Astrocyte (in vitro differentiated cells and primary cell): Measurements from ENCODE around the gene CTIF. TPM values are rescaled to one million over a fixed set of nuclear protein-coding genes. Genes with fewer than 3 reads are reported as not detected.

ENCODE experiments used
- DNase-seq: peaks from one replicate; pipeline ENCODE4 v3.0.0-alpha.2; 2010; ENCODE audit warnings: low read depth
- FAIRE-seq: peaks from 2 replicates; lab custom pipeline; 2011; peaks lifted over from hg19 to GRCh38; lab: Jason Lieb, UNC
- H2AFZ ChIP-seq: 2 replicates; pipeline ENCODE4 v1.6.0; 2012; ENCODE audit warnings: low read depth, low read length, inconsistent platforms
- H3K27ac ChIP-seq: 2 replicates; pipeline ENCODE4 v1.5.1; 2011; ENCODE audit warnings: low read depth, low read length, inconsistent platforms
- H3K27me3 ChIP-seq: 2 replicates; pipeline ENCODE4 v1.6.0; 2011; ENCODE audit warnings: low read length, inconsistent platforms; ENCODE audit not compliant: insufficient read depth
- H3K36me3 ChIP-seq: 2 replicates; pipeline ENCODE4 v1.5.1; 2011; ENCODE audit warnings: low read length, inconsistent platforms; ENCODE audit not compliant: insufficient read depth
- H3K4me1 ChIP-seq: 2 replicates; pipeline ENCODE4 v1.5.1; 2011; ENCODE audit warnings: low read length, inconsistent platforms; ENCODE audit not compliant: insufficient read depth
- H3K4me2 ChIP-seq: 2 replicates; pipeline ENCODE4 v1.6.0; 2012; ENCODE audit warnings: low read length, inconsistent platforms
- H3K4me3 ChIP-seq: 2 replicates; pipeline ENCODE4 v1.5.1; 2011; ENCODE audit warnings: low read depth, mild to moderate bottlenecking, low read length, inconsistent platforms; ENCODE audit not compliant: insufficient read depth
- H3K79me2 ChIP-seq: 2 replicates; pipeline ENCODE4 v1.6.0; 2012; ENCODE audit warnings: mild to moderate bottlenecking, low read length, inconsistent platforms; ENCODE audit not compliant: insufficient read depth
- H3K9ac ChIP-seq: 2 replicates; pipeline ENCODE4 v1.6.0; 2012; ENCODE audit warnings: mild to moderate bottlenecking, low read length, inconsistent platforms
- H3K9me3 ChIP-seq: 2 replicates; pipeline ENCODE4 v1.5.1; 2012; ENCODE audit warnings: low read depth, mild to moderate bottlenecking, low read length, inconsistent platforms; ENCODE audit not compliant: insufficient read depth
- H4K20me1 ChIP-seq: 2 replicates; pipeline ENCODE4 v1.6.0; 2012; ENCODE audit warnings: low read length, inconsistent platforms; ENCODE audit not compliant: insufficient read depth
- H3K27ac Mint-ChIP-seq: one replicate; pipeline ENCODE4 v1.8.0; 2021; ENCODE audit warnings: mild to moderate bottlenecking, mixed read lengths; ENCODE audit not compliant: unreplicated experiment
- H3K27me3 Mint-ChIP-seq: one replicate; pipeline ENCODE4 v1.8.0; 2021; ENCODE audit warnings: low read depth, mixed read lengths; ENCODE audit not compliant: unreplicated experiment
- H3K36me3 Mint-ChIP-seq: one replicate; pipeline ENCODE4 v1.8.0; 2021; ENCODE audit warnings: low read depth, mixed read lengths; ENCODE audit not compliant: unreplicated experiment
- H3K4me1 Mint-ChIP-seq: one replicate; pipeline ENCODE4 v1.8.0; 2021; ENCODE audit warnings: low read depth, mixed read lengths; ENCODE audit not compliant: unreplicated experiment
- H3K4me3 Mint-ChIP-seq: one replicate; pipeline ENCODE4 v1.8.0; 2021; ENCODE audit warnings: mild to moderate bottlenecking, moderate library complexity, mixed read lengths; ENCODE audit not compliant: unreplicated experiment
- H3K9me3 Mint-ChIP-seq: one replicate; pipeline ENCODE4 v1.8.0; 2021; ENCODE audit warnings: mild to moderate bottlenecking, mixed read lengths; ENCODE audit not compliant: unreplicated experiment
- EZH2 ChIP-seq: IDR thresholded peaks from 2 replicates; pipeline ENCODE4 v1.6.1; 2012; ENCODE audit warnings: mild to moderate bottlenecking, low read length, inconsistent platforms; ENCODE audit not compliant: insufficient read depth
- total RNA-seq: library from RNA; stranded (reverse); gene quantifications from 2 replicates; pipeline ENCODE4 v1.2.1, GENCODE V29; 2021
- TF ChIP-seq, protein P1 (sequence below): IDR thresholded peaks from 2 replicates; pipeline ENCODE4 v1.5.1; 2011; ENCODE audit warnings: low read depth, mild to moderate bottlenecking, inconsistent platforms, low read length, moderate library complexity; ENCODE audit not compliant: insufficient read depth

CTIF gene
- total RNA-seq, 1 donor from 2014 or later, result 101 TPM

DNA sequence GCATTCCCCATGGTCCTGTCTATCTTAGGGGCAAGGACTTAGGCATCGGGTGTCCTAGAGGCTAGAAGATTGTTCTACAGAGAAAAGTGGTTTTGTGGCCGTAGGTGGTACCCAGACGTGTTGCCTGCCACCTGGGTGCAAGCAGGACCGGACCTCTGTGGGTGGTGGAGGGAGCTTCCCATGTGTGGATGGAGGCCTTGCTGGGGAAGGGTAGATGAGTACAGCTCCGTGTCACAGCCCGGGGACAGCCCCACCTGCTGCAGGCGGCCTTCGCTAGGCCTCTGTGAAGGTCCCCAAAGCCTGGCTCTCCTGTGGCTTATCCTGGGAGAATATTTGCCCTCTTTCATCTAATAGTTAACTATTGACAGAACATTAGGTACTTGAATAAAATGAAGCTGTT, 25.3 kb downstream of the CTIF start:
- Mint-ChIP-seq H3K4me3 (peak overlapping the region; percentile 3), H3K27ac (peak overlapping the region; percentile 66), H3K36me3 (peaks cover 12% of the 10 kb centered on the region), H3K4me1 (peaks cover 59% of the 10 kb centered on the region), H3K27me3 (no peaks in the 10 kb centered on the region), H3K9me3 (no peaks in the 10 kb centered on the region)
- Histone ChIP-seq H3K9ac (no peak overlapping the region), H3K4me2 (no peak overlapping the region), H3K36me3 (peaks cover 2% of the 10 kb centered on the region), H3K27ac (no peak overlapping the region), H3K27me3 (no peaks in the 10 kb centered on the region), H2AFZ (no peak overlapping the region), H3K4me3 (no peak overlapping the region), H4K20me1 (peaks cover 92% of the 10 kb centered on the region), H3K4me1 (peaks cover 17% of the 10 kb centered on the region), H3K79me2 (peaks cover 88% of the 10 kb centered on the region), H3K9me3 (no peaks in the 10 kb centered on the region)
- DNase-seq, result no peak
- no peak for TF ChIP-seq EZH2
- TF ChIP-seq, protein P1, sequence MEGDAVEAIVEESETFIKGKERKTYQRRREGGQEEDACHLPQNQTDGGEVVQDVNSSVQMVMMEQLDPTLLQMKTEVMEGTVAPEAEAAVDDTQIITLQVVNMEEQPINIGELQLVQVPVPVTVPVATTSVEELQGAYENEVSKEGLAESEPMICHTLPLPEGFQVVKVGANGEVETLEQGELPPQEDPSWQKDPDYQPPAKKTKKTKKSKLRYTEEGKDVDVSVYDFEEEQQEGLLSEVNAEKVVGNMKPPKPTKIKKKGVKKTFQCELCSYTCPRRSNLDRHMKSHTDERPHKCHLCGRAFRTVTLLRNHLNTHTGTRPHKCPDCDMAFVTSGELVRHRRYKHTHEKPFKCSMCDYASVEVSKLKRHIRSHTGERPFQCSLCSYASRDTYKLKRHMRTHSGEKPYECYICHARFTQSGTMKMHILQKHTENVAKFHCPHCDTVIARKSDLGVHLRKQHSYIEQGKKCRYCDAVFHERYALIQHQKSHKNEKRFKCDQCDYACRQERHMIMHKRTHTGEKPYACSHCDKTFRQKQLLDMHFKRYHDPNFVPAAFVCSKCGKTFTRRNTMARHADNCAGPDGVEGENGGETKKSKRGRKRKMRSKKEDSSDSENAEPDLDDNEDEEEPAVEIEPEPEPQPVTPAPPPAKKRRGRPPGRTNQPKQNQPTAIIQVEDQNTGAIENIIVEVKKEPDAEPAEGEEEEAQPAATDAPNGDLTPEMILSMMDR, result no peak
- no peak for FAIRE-seq

DNA sequence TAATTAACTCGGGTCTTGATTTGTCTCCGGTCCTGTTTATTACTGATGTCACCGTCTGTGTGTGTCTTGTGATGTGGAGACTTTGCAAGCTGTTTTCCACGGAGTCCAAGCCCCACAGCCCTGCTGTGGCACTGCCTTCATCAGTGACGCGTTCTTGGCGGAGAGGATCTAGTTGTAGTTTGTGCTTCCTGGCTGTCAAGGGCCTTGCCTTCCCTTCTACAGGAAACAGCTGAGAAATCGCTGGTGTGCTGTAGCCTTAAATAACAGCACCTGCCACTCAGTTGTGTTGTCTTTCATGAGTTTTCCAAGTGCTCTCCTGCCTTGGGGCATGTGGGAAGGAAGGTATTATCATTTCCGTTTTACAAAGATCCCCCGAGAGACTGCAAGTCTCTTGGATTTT, 26.3 kb downstream of the CTIF start:
- FAIRE-seq, result no peak
- no peaks in the 10 kb centered on the region for H3K9me3 Mint-ChIP-seq
- peaks cover 89% of the 10 kb centered on the region for H3K79me2 ChIP-seq
- TF ChIP-seq EZH2, result no peak
- TF ChIP-seq, protein P1, result no peak
- H3K9me3 ChIP-seq, result no peaks in the 10 kb centered on the region
- H3K4me3 Mint-ChIP-seq, result no peak overlapping the region
- H4K20me1 ChIP-seq, result peaks cover 96% of the 10 kb centered on the region
- no peak overlapping the region for H2AFZ ChIP-seq
- H3K4me3 ChIP-seq, result no peak overlapping the region
- H3K27ac ChIP-seq, result no peak overlapping the region
- H3K36me3 ChIP-seq, result no peaks in the 10 kb centered on the region
- H3K27me3 Mint-ChIP-seq, result no peaks in the 10 kb centered on the region
- peaks cover 17% of the 10 kb centered on the region for H3K4me1 ChIP-seq
- no peak overlapping the region for H3K4me2 ChIP-seq
- peaks cover 67% of the 10 kb centered on the region for H3K4me1 Mint-ChIP-seq
- H3K36me3 Mint-ChIP-seq, result peaks cover 12% of the 10 kb centered on the region
- no peaks in the 10 kb centered on the region for H3K27me3 ChIP-seq
- H3K27ac Mint-ChIP-seq, result no peak overlapping the region
- DNase-seq, result no peak
- H3K9ac ChIP-seq, result no peak overlapping the region

- Histone ChIP-seq H3K4me3 (no peak overlapping the region), H3K27ac (no peak overlapping the region), H3K27me3 (no peaks in the 10 kb centered on the region), H4K20me1 (peaks cover 97% of the 10 kb centered on the region), H3K79me2 (peaks cover 92% of the 10 kb centered on the region), H3K4me2 (no peak overlapping the region), H3K9me3 (no peaks in the 10 kb centered on the region), H3K4me1 (peaks cover 17% of the 10 kb centered on the region), H2AFZ (no peak overlapping the region), H3K36me3 (no peaks in the 10 kb centered on the region), H3K9ac (no peak overlapping the region)
- no peaks in the 10 kb centered on the region for H3K9me3 Mint-ChIP-seq
- no peak for TF ChIP-seq EZH2
- peaks cover 13% of the 10 kb centered on the region for H3K36me3 Mint-ChIP-seq
- H3K27me3 Mint-ChIP-seq, result no peaks in the 10 kb centered on the region
- peaks cover 74% of the 10 kb centered on the region for H3K4me1 Mint-ChIP-seq
- DNase-seq (no peak), FAIRE-seq (no peak)
- H3K27ac Mint-ChIP-seq, result peak overlapping the region; percentile 90
- no peak overlapping the region for H3K4me3 Mint-ChIP-seq
Measured at GRCh38 chr18:48566589-48566988, 27.8 kb downstream of the CTIF start.
